Right cardiac atrium (tissue), 5 donors: ENCODE data around the gene ERMARD. TPM values are rescaled to one million over a fixed set of nuclear protein-coding genes. Genes with fewer than 3 reads are reported as not detected.

Experiments used
- ATAC-seq, 2 donors: fragments of 200-7000 bp; cut with Tn5 transposase; one replicate each; pipeline versions ENCODE4 v1.8.0 to v1.9.1; 2020; ENCODE audit warnings: moderate library complexity in 2 of 2, mild to moderate bottlenecking in 1 of 2
- DNase-seq, 3 donors: peaks; one replicate each; pipeline ENCODE4 v3.0.0-alpha.2; 2020
- H3K27ac ChIP-seq: one replicate; pipeline ENCODE4 v1.5.1; 2013; ENCODE audit warnings: mild to moderate bottlenecking, low read length, control low read depth, moderate library complexity
- H3K27me3 ChIP-seq: one replicate; pipeline ENCODE4 v1.6.1; 2013; ENCODE audit not compliant: control insufficient read depth, insufficient read depth
- H3K4me1 ChIP-seq: one replicate; pipeline ENCODE4 v1.6.1; 2013; ENCODE audit warnings: low read length; ENCODE audit not compliant: control insufficient read depth, insufficient read depth
- H3K4me3 ChIP-seq: one replicate; pipeline ENCODE4 v1.5.1; 2013; ENCODE audit warnings: low read length, control low read depth
- H3K9me3 ChIP-seq: one replicate; pipeline ENCODE4 v1.6.1; 2013; ENCODE audit warnings: low read length; ENCODE audit not compliant: control insufficient read depth
- WGBS: extraction: QIAGEN DNeasy Blood & Tissue Kit; methylation state at CpG from one replicate; pipeline ENCODE4 v1.1.7; 2013; 5-methylcytosine and 5-hydroxymethylcytosine counted together
- intact Hi-C, 4 donors: fragments of 100-400 bp; cut with DNase I; formaldehyde crosslinking; loops; one replicate each; pipeline versions ENCODE4 v1.11.0 to v1.14.0; 2022 to 2023
- polyA plus RNA-seq: library from polyadenylated mRNA; stranded (reverse); fragments of 200-250 nt; gene quantifications from one replicate; pipeline ENCODE4 v1.2.3, GENCODE V29; 2013
- total RNA-seq, 4 donors: library from RNA; stranded (reverse); fragmentation: NEBNext Ultra II Directional; extraction: Animal tissue kit (Norgen Biotek cat#: 25700); gene quantifications; one replicate each; pipeline ENCODE4 v1.2.1, GENCODE V29; 2021
- donor health status: healthy with polysubstance abuse.
- donor health status: DM: no; HTN: yes; CAD: no.
- donor health status: DM: no; HTN: no; CAD: no.
- donor health status: DM: no; HTN: yes; CAD: no; lungs with severe emphysema.
- donor health status: DM: yes; HTN: yes; CAD: no.

ERMARD gene
- total and polyA plus RNA-seq, 5 donors = 10.3 to 13.2 (median 12.2) TPM

DNA sequence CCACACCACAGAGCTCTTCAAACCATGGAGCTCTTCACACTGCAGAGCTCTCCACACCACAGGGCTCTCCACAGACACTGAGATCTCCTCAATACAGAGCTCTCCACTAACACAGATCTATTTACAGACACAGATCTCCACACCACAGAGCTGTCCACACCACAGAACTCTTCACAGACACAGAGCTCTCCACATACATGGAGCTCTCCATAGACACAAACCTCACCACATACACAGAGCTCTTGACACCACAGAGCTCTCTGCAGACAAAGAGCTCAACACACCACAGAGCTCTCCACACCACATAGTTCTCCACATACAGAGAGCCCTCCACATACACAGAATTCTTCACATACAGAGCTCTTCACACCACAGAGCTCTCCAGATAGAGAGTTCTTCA, 53.0 kb downstream of the ERMARD start:
- intact Hi-C loops = no loop called here
- Histone ChIP-seq H3K27ac (no peak overlapping the region), H3K4me3 (no peak overlapping the region), H3K9me3 (no peaks in the 10 kb centered on the region), H3K27me3 (no peaks in the 10 kb centered on the region), H3K4me1 (no peaks in the 10 kb centered on the region)
- DNase-seq (no peak), ATAC-seq (no peak)

DNA sequence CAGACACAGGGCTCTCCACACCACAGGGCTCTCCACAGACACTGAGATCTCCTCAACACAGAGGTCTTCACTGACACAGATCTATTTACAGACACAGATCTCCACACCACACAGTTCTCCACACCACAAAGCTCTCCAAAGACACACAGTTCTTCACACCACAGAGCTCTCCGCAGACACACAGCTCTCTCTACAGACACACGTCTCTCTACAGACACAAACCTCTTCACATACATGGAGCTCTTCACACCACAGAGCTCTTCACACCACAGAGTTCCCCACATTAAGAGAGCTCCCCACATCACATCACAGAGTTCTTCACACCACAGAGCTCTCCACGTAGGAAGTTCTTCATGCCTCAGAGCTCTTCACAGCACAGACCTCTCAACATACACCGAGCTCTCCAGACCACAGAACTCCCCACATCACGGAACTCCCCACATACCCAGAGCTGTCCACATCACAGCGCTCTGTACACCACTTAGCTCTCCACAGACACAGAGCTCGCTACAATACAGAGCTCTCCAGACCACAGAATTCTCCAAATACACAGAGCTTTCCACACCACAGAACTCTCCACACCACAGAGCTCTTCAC, 53.9 kb downstream of the ERMARD start:
- H3K4me1 ChIP-seq = no peaks in the 10 kb centered on the region
- H3K27ac ChIP-seq = no peak overlapping the region
- WGBS = 67% methylated on average over 7 of the region's 7 CpGs
- ATAC-seq = no peak
- DNase-seq = no peak
- no peaks in the 10 kb centered on the region for H3K27me3 ChIP-seq
- no peaks in the 10 kb centered on the region for H3K9me3 ChIP-seq
- intact Hi-C loops = no loop called here
- no peak overlapping the region for H3K4me3 ChIP-seq

DNA sequence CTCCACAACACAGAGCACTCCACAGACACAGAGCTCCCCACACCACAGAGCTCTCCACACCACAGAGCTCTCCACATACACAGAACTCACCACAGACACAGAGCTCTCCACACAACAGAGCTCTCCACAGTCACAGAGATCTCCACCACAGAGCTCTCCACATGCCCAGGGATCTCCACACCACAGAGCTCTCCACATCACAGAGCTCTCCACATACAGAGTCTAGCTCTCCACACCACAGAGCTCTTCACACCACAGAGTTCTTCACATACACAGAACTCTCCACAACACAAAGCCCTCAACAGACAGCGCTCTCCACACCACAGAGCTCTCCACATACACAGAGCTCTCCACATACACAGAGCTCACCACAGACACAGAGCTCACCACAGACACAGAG, 55.3 kb downstream of the ERMARD start:
- DNase-seq = no peak
- Histone ChIP-seq H3K9me3 (no peaks in the 10 kb centered on the region), H3K27ac (no peak overlapping the region), H3K4me3 (no peak overlapping the region), H3K4me1 (no peaks in the 10 kb centered on the region), H3K27me3 (no peaks in the 10 kb centered on the region)
- WGBS = 84% methylated on average over 1 of the region's 1 CpG
- ATAC-seq = no peak
- intact Hi-C loops = no loop called here

DNA sequence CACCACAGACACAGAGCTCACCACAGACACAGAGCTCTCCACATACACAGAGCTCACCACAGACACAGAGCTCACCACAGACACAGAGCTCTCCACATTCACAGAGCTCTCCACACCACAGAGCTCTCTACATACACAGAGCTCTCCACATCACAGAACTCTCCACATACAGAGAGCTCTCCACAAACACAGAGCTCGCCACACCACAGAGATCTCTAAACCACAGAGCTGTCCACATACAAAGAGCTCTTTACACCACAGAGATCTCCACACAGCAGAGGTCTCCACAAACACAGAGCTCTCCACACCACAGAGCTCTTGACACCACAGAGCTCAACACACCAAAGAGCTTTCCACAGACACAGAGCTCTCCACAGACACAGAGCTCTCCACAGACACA, 55.8 kb downstream of the ERMARD start:
- Histone ChIP-seq H3K27me3 (no peaks in the 10 kb centered on the region), H3K9me3 (no peaks in the 10 kb centered on the region), H3K4me3 (no peak overlapping the region), H3K4me1 (no peaks in the 10 kb centered on the region), H3K27ac (no peak overlapping the region)
- ATAC-seq (no peak), DNase-seq (no peak)
- intact Hi-C loops = no loop called here
- 54% methylated on average over 1 of the region's 1 CpG for WGBS

DNA sequence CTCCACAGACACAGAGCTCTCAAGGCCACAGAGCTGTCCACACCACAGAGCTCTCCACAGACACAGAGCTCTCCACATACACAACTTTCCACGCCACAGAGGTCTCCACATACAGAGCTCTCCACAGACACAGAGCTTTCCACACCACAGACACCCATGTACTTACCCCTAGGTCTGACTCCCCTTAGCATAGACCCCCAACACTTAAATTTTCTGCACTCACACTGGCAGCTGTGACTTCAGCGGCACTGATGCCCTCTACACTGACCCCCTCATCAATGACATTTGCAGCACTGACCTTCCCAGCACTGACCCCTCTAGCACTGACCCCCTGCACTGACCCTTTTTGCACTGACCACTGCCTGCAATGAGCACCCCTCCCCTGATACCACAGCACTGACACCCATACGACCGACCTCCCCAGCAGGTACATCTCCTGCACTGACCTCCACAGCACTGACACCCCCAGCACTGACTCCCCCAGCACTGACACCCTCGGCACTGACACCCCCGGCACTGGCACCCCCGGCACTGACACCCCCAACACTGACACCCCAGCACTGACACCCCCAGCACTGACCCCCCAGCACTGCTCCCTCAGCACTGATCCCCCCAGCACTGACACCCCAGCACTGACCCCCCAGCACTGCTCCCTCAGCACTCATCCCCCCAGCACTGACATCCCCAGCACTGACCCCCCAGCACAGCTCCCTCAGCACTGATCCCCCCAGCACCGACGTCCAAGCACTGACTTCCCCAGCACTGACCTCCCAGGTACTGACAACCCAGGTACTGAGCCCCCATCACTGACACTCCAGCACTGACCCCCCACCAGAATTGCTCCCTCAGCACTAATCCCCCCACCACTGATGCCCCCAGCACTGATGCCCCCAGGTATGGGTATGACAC, 56.5 kb downstream of the ERMARD start:
- Histone ChIP-seq H3K9me3 (no peaks in the 10 kb centered on the region), H3K27me3 (no peaks in the 10 kb centered on the region), H3K4me3 (no peak overlapping the region), H3K27ac (no peak overlapping the region), H3K4me1 (no peaks in the 10 kb centered on the region)
- DNase-seq (no peak), ATAC-seq (no peak)
- 61% methylated on average over 9 of the region's 9 CpGs for WGBS
- intact Hi-C loops = no loop called here

DNA sequence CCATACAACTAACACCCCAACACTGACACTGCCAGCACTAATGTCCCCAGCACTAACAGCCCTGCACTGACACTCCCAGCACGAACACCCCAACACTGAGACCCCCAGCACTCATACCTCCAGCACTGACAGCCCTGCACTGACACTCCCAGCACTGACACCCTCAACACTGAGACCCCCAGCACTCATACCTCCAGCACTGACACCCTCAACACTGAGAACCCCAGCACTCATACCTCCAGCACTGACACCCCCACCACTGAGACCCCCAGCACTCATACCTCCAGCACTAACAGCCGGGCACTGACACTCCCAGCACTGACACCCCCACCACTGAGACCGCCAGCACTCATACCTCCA, 57.2 kb downstream of the ERMARD start:
- intact Hi-C loops = no loop called here
- no peaks in the 10 kb centered on the region for H3K9me3 ChIP-seq
- no peaks in the 10 kb centered on the region for H3K4me1 ChIP-seq
- WGBS = 56% methylated on average over 3 of the region's 3 CpGs
- no peaks in the 10 kb centered on the region for H3K27me3 ChIP-seq
- H3K4me3 ChIP-seq = no peak overlapping the region
- no peak overlapping the region for H3K27ac ChIP-seq
- ATAC-seq = no peak
- DNase-seq = no peak

DNA sequence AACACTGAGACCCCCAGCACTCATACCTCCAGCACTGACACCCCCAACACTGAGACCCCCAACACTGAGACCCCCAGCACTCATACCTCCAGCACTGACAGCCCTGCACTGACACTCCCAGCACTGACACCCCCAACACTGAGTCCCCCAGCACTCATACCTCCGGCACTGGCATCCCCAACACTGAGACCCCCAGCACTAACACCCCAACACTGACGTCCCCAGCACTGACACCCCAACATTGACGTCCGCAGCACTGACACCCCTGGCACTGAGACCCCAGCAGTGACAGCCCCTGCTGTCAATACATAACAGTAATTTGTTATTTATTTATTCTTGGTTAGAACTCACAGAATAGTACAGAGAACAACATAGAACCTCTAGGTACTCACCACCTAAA, 58.0 kb downstream of the ERMARD start:
- H3K27me3 ChIP-seq = no peaks in the 10 kb centered on the region
- H3K4me3 ChIP-seq = no peak overlapping the region
- H3K4me1 ChIP-seq = no peaks in the 10 kb centered on the region
- H3K27ac ChIP-seq = no peak overlapping the region
- ATAC-seq = no peak
- WGBS = 88% methylated on average over 4 of the region's 4 CpGs
- intact Hi-C loops = no loop called here
- no peak for DNase-seq
- no peaks in the 10 kb centered on the region for H3K9me3 ChIP-seq

DNA sequence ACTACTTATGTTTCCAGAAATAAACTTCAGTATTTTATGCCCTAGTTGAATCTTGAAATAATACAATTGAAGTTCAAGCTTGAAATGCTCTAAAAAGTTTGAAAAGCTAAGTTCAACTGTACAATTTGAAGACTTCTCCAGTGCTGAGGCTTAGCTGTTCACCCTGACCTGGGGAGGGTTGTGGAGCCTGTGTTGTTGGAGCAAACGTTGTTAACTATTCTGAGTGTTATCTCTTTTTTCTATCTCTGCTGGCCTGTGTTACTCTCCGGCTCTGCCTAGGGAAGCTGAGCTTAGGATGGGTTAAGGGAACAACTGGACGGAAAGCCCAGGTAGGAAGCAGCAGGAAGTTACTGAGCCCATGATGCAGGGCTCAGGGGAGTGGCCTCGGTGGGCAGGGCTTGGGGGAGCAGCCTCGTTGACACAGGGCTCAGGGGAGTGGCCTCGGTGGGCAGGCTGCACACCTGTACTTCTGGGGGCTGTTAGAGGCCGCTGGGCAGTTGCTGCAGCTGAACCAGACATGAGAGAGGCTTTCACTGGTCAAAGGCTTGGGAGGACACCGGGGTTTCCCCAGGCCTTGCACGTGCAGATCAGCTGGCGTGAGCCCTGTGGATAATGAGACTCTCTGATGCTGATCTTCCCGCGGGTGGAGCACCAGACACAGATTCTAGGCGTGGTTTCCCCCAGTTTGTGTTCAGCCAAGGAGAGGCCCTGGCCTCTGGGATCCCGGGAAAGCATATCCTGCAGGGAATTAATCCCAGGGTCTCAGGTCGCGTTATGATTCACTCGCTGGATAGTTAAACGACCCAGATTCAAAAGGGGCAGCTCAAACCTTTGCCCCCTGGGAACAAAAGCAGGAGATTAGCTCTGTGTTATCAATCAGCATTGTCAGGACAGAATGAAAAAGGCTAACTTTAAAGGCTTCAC, 58.9 kb downstream of the ERMARD start:
- Histone ChIP-seq H3K27me3 (no peaks in the 10 kb centered on the region), H3K4me1 (no peaks in the 10 kb centered on the region), H3K27ac (no peak overlapping the region), H3K9me3 (no peaks in the 10 kb centered on the region), H3K4me3 (no peak overlapping the region)
- WGBS = 43% methylated on average over 18 of the region's 18 CpGs
- ATAC-seq = peak in 1 of 2 donors; percentile 31
- DNase-seq = no peak
- intact Hi-C loops = no loop called here

DNA sequence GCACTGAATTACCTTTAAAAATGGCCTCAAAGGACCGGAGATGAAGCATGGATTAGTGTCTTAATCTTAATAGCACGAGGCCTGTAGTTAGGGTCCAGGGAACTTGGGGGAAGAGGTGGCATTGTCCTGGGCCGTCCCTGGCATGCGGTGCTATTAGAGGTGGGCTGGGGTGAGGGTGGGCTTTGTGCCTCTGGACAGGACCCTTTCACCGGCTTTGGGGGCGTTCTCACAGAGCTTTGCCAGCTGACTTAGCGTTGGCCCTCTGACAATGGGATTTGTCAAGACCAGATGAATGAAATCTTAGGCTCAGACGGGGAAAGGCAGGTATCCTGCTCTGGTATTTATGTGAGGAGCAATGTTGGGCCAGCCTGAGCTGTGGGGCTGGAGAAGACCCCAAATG, 59.6 kb downstream of the ERMARD start:
- ATAC-seq = no peak
- 92% methylated on average over 8 of the region's 8 CpGs for WGBS

DNA sequence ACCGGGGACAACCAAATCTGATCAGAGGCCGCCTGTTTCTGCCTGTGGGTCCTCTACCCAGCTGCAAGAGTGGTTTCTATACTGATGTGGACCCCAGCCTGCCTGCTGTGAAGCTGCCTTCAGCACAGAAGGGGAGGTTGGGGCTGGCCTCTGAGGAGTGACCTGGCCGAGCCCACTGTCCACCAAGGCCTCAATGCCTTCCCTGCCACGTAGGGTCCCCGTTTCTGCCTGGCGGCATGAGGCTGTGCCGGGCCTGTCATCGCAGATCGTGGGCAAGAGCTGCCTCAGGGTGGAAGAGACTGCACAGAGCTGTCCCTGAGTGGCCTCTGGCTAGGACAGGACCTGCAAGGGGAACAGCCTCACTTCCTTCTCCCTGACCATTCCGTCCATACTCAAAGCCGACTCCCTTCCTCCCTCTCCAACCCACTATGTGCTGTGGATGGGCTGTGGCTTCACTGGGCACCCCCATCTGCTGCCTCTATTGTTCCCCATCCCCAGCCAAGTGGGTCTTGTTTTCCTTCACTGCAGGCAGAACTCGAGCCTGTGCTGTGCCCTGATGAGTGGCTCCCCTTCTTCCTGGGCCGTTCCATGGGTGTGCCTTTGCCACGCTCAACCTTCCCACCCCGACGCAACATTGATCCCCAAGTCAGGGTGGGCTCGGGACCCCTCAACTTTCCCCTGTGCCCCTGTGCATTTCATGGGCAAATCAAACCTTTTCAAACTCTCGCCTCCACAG, 60.3 kb downstream of the ERMARD start:
- intact Hi-C loops = no loop called here

More for the DNA sequence above, 59.6 kb downstream of the ERMARD start:
- no peaks in the 10 kb centered on the region for H3K27me3 ChIP-seq
- no peak overlapping the region for H3K27ac ChIP-seq
- H3K4me1 ChIP-seq = no peaks in the 10 kb centered on the region
- no peaks in the 10 kb centered on the region for H3K9me3 ChIP-seq
- intact Hi-C loops = no loop called here
- no peak overlapping the region for H3K4me3 ChIP-seq
- no peak for DNase-seq

More for the DNA sequence above, 60.3 kb downstream of the ERMARD start:
- peak; percentile 11 to 25 for ATAC-seq
- no peak for DNase-seq
- WGBS = 87% methylated on average over 18 of the region's 18 CpGs
- Histone ChIP-seq H3K4me1 (no peaks in the 10 kb centered on the region), H3K9me3 (no peaks in the 10 kb centered on the region), H3K27me3 (no peaks in the 10 kb centered on the region), H3K4me3 (no peak overlapping the region), H3K27ac (no peak overlapping the region)
